HEK293 (cell line): ENCODE measurements around the gene ADI1.

Experiments used
- CTCF ChIP-seq: fragments of 450-650 bp; formaldehyde crosslinking; IDR thresholded peaks from 2 replicates; pipeline ENCODE4 v1.5.1; 2016; ENCODE audit warnings: missing biosample characterization, missing genetic modification characterization
- MEIS1 ChIP-seq: sonication (generic); formaldehyde crosslinking; IDR thresholded peaks from 2 replicates; pipeline ENCODE4 v1.8.1; 2022; ENCODE audit warnings: missing genetic modification reagents, mild to moderate bottlenecking, borderline replicate concordance
- TCF7L2 ChIP-seq: IDR thresholded peaks from 2 replicates; pipeline ENCODE4 v1.6.1; 2011; ENCODE audit warnings: low read depth, mild to moderate bottlenecking, inconsistent platforms, low read length, moderate library complexity, borderline replicate concordance
- ZBTB48 ChIP-seq: fragments of 450-650 bp; formaldehyde crosslinking; IDR thresholded peaks from 2 replicates; pipeline ENCODE4 v1.5.1; 2016; ENCODE audit warnings: missing biosample characterization, missing genetic modification characterization
- ZNF133 ChIP-seq: fragments of 450-650 bp; formaldehyde crosslinking; IDR thresholded peaks from 2 replicates; pipeline ENCODE4 v1.5.1; 2016; ENCODE audit warnings: missing biosample characterization, missing genetic modification characterization
- ZNF274 ChIP-seq, 2 experiments: fragments of 200-500 bp in 1 of 2; fragments of 450-650 bp in 1 of 2; sonication (Bioruptor generic) in 1 of 2; formaldehyde crosslinking in 1 of 2; IDR thresholded peaks; 2 replicates each; pipeline versions ENCODE4 v1.5.1 to v1.6.1; 2014 to 2016; ENCODE audit warnings: borderline replicate concordance in 1 of 2, inconsistent platforms in 1 of 2, low read length in 1 of 2, missing biosample characterization in 1 of 2, missing genetic modification characterization in 1 of 2
- ZNF391 ChIP-seq: fragments of 450-650 bp; formaldehyde crosslinking; IDR thresholded peaks from 2 replicates; pipeline ENCODE4 v1.5.1; 2016; ENCODE audit warnings: low read depth, missing biosample characterization, missing genetic modification characterization, borderline replicate concordance
- ZNF510 ChIP-seq: fragments of 450-650 bp; formaldehyde crosslinking; IDR thresholded peaks from 2 replicates; pipeline ENCODE4 v1.5.1; 2018; ENCODE audit warnings: mild to moderate bottlenecking, missing genetic modification characterization, missing biosample characterization; ENCODE audit not compliant: insufficient replicate concordance
- ZNF521 ChIP-seq: fragments of 450-650 bp; formaldehyde crosslinking; IDR thresholded peaks from 2 replicates; pipeline ENCODE4 v1.5.1; 2017; ENCODE audit warnings: missing biosample characterization, mild to moderate bottlenecking, missing genetic modification characterization
- ZNF639 ChIP-seq: fragments of 450-650 bp; formaldehyde crosslinking; IDR thresholded peaks from 2 replicates; pipeline ENCODE4 v1.5.1; 2016; ENCODE audit warnings: missing biosample characterization, missing genetic modification characterization
- ZNF777 ChIP-seq: fragments of 450-650 bp; formaldehyde crosslinking; IDR thresholded peaks from 2 replicates; pipeline ENCODE4 v1.5.1; 2017; ENCODE audit warnings: missing biosample characterization, missing genetic modification characterization, borderline replicate concordance

- no peak for TF ChIP-seq CTCF (tag by site-specific recombination)
- no peak for TF ChIP-seq ZNF510 (tag by site-specific recombination)
- TF ChIP-seq ZNF639: no peak
- TF ChIP-seq TCF7L2: no peak
- TF ChIP-seq ZBTB48 (tag by site-specific recombination): no peak
- TF ChIP-seq MEIS1: no peak
- TF ChIP-seq ZNF391 (tag by site-specific recombination): no peak
- TF ChIP-seq ZNF521 (tag by site-specific recombination): no peak
- no peak for TF ChIP-seq ZNF133 (tag by site-specific recombination)
- no peak for TF ChIP-seq ZNF274 (IDR thresholded peaks at IDR 0.05; ENCODE audit: low read length)
- no peak for TF ChIP-seq ZNF274 (tag by site-specific recombination; IDR thresholded peaks at IDR 0.05; ENCODE audit: borderline replicate concordance)
- TF ChIP-seq ZNF777: no peak
Observed at GRCh38 chr2:3447789-3448317, 71.5 kb downstream of the ADI1 start.
